H1 (cell line): Measurements from ENCODE around the gene CLPTM1L. TPM values are rescaled to one million over a fixed set of nuclear protein-coding genes. Genes with fewer than 3 reads are reported as not detected.

ENCODE experiments used
- CTCF ChIA-PET: fragments of 300-600 bp; sonication (Branson Sonifier 250); formaldehyde crosslinking; loops from one replicate; lab custom pipeline; 2021; ENCODE audit not compliant: partially characterized antibody; lab: Charles Lee
- POLR2A ChIA-PET: fragments of 300-600 bp; sonication (Branson Sonifier 250); formaldehyde crosslinking; loops from one replicate; lab custom pipeline; 2021; ENCODE audit warnings: inconsistent platforms; ENCODE audit not compliant: partially characterized antibody; lab: Charles Lee
- DNase-seq, 2 experiments: peaks; one replicate each; pipeline versions ENCODE4 v3.0.0 to v3.0.0-alpha.2; 2010 to 2022; ENCODE audit warnings: low spot score in 2 of 2, low read depth in 1 of 2, mixed read lengths in 1 of 2
- FAIRE-seq: peaks from 2 replicates; lab custom pipeline; 2011; peaks lifted over from hg19 to GRCh38; lab: Jason Lieb, UNC
- H2AFZ ChIP-seq: 2 replicates; pipeline ENCODE4 v1.8.1; 2012; ENCODE audit warnings: low read length, inconsistent platforms
- H2AK5ac ChIP-seq: 2 replicates; pipeline ENCODE4 v1.6.1; 2013; ENCODE audit warnings: low read depth, low read length
- H2BK120ac ChIP-seq: replicated peaks from 2 replicates; pipeline ENCODE3; 2013; ENCODE audit warnings: low read depth, low read length, inconsistent platforms
- H2BK12ac ChIP-seq: 2 replicates; pipeline ENCODE4 v1.6.1; 2013; ENCODE audit warnings: low read depth, low read length
- H2BK15ac ChIP-seq: 2 replicates; pipeline ENCODE4 v1.6.1; 2013; ENCODE audit warnings: low read length
- H2BK20ac ChIP-seq: 2 replicates; pipeline ENCODE4 v1.6.1; 2013; ENCODE audit warnings: low read length
- H2BK5ac ChIP-seq: 2 replicates; pipeline ENCODE4 v1.6.1; 2013; ENCODE audit warnings: low read depth, low read length
- H3K14ac ChIP-seq: 2 replicates; pipeline ENCODE4 v1.6.1; 2013; ENCODE audit warnings: inconsistent platforms; ENCODE audit not compliant: insufficient read length
- H3K18ac ChIP-seq: 2 replicates; pipeline ENCODE4 v1.6.1; 2013; ENCODE audit warnings: low read length; ENCODE audit errors: extremely low read depth
- H3K23ac ChIP-seq: 2 replicates; pipeline ENCODE4 v1.6.1; 2013; ENCODE audit warnings: inconsistent platforms; ENCODE audit not compliant: insufficient read length
- H3K23me2 ChIP-seq: 2 replicates; pipeline ENCODE4 v1.6.1; 2013; ENCODE audit warnings: low read depth, low read length
- H3K27ac ChIP-seq: 2 replicates; pipeline ENCODE4 v1.6.1; 2011; ENCODE audit warnings: low read depth, low read length, inconsistent platforms
- H3K27me3 ChIP-seq, 4 experiments: replicated peaks in 1 of 4; 1 replicate in 1 of 4; 2 replicates in 3 of 4; pipeline versions ENCODE4 v1.6.1 to v1.8.1; 2011 to 2013; ENCODE audit warnings: low read length in 3 of 4, mild to moderate bottlenecking in 3 of 4, inconsistent platforms in 2 of 4, mixed read lengths in 2 of 4, moderate library complexity in 1 of 4; ENCODE audit not compliant: control insufficient read depth in 3 of 4, insufficient read depth in 3 of 4; ENCODE audit errors: extremely low read depth in 1 of 4
- H3K36me3 ChIP-seq, 4 experiments: 2 replicates each; pipeline versions ENCODE4 v1.6.1 to v1.8.1; 2011 to 2013; ENCODE audit warnings: mild to moderate bottlenecking in 4 of 4, low read length in 3 of 4, moderate library complexity in 2 of 4, control low read depth in 1 of 4, inconsistent platforms in 1 of 4; ENCODE audit not compliant: insufficient read depth in 4 of 4, control insufficient read depth in 2 of 4
- H3K4ac ChIP-seq: replicated peaks from 2 replicates; pipeline ENCODE3; 2013; ENCODE audit warnings: low read length, low read depth, mixed read lengths, inconsistent platforms; ENCODE audit not compliant: insufficient read length
- H3K4me1 ChIP-seq, 4 experiments: replicated peaks in 1 of 4; 1 replicate in 1 of 4; 2 replicates in 3 of 4; pipeline versions ENCODE4 v1.6.1 to v1.8.1; 2011 to 2013; ENCODE audit warnings: low read length in 3 of 4, inconsistent platforms in 2 of 4, mixed read lengths in 1 of 4; ENCODE audit not compliant: insufficient read depth in 4 of 4, control insufficient read depth in 3 of 4
- H3K4me2 ChIP-seq, 2 experiments: 2 replicates each; pipeline versions ENCODE4 v1.6.1 to v1.8.1; 2011 to 2013; ENCODE audit warnings: low read depth in 2 of 2, low read length in 2 of 2, control low read depth in 1 of 2, inconsistent platforms in 1 of 2, mild to moderate bottlenecking in 1 of 2; ENCODE audit not compliant: insufficient read depth in 1 of 2
- H3K4me3 ChIP-seq, 4 experiments: fragments of 200-600, 300-600 bp in 1 of 4; sonication (generic), shearing (Covaris generic), sonication (Bioruptor Twin) in 1 of 4; 2 replicates each; pipeline versions ENCODE4 v1.5.1 to v1.8.1; 2011 to 2016; ENCODE audit warnings: low read length in 4 of 4, low read depth in 3 of 4, control low read depth in 2 of 4, inconsistent platforms in 2 of 4, mild to moderate bottlenecking in 2 of 4, mixed read lengths in 1 of 4, moderate library complexity in 1 of 4; ENCODE audit not compliant: insufficient read depth in 2 of 4; ENCODE audit errors: extremely low read depth in 1 of 4
- H3K56ac ChIP-seq: replicated peaks from 2 replicates; pipeline ENCODE3; 2013; ENCODE audit warnings: low read depth, mild to moderate bottlenecking, mixed read lengths, low read length, inconsistent platforms; ENCODE audit not compliant: insufficient read length
- H3K79me1 ChIP-seq: 2 replicates; pipeline ENCODE4 v1.6.1; 2013; ENCODE audit warnings: low read depth, low read length, control low read depth
- H3K79me2 ChIP-seq, 2 experiments: 2 replicates each; pipeline versions ENCODE4 v1.6.1 to v1.8.1; 2012 to 2013; ENCODE audit warnings: low read length in 2 of 2, mild to moderate bottlenecking in 2 of 2, inconsistent platforms in 1 of 2; ENCODE audit not compliant: insufficient read depth in 2 of 2, control insufficient read depth in 1 of 2
- H3K9ac ChIP-seq, 4 experiments: replicated peaks in 1 of 4; 1 replicate in 1 of 4; 2 replicates in 3 of 4; pipeline versions ENCODE4 v1.6.1 to v1.8.1; 2011 to 2013; ENCODE audit warnings: low read depth in 3 of 4, low read length in 3 of 4, control low read depth in 2 of 4, mild to moderate bottlenecking in 2 of 4, moderate library complexity in 2 of 4, inconsistent platforms in 1 of 4; ENCODE audit errors: extremely low read depth in 1 of 4
- H3K9me3 ChIP-seq, 2 experiments: 2 replicates each; pipeline versions ENCODE4 v1.6.1 to v1.8.1; 2012 to 2013; ENCODE audit warnings: mild to moderate bottlenecking in 2 of 2, moderate library complexity in 2 of 2, control low read depth in 1 of 2, inconsistent platforms in 1 of 2, low read depth in 1 of 2, low read length in 1 of 2, mixed read lengths in 1 of 2; ENCODE audit not compliant: insufficient read depth in 2 of 2
- H4K20me1 ChIP-seq, 2 experiments: replicated peaks in 1 of 2; 2 replicates each; pipeline versions ENCODE3 to v1.8.1; 2011 to 2013; ENCODE audit warnings: inconsistent platforms in 2 of 2, low read length in 2 of 2, mild to moderate bottlenecking in 1 of 2; ENCODE audit not compliant: insufficient read depth in 2 of 2, control insufficient read depth in 1 of 2
- H4K5ac ChIP-seq: 2 replicates; pipeline ENCODE4 v1.6.1; 2013; ENCODE audit warnings: low read length, low read depth, mixed read lengths, inconsistent platforms; ENCODE audit not compliant: insufficient read length
- H4K8ac ChIP-seq: 2 replicates; pipeline ENCODE4 v1.8.0; 2013; ENCODE audit warnings: mild to moderate bottlenecking, moderate library complexity, low read length, inconsistent platforms; ENCODE audit not compliant: insufficient read depth; ENCODE audit errors: extremely low read depth
- H4K91ac ChIP-seq: replicated peaks from 2 replicates; pipeline ENCODE3; 2013; ENCODE audit warnings: low read length, mixed read lengths, inconsistent platforms; ENCODE audit not compliant: insufficient read length
- EGR1 ChIP-seq: IDR thresholded peaks from 2 replicates; pipeline ENCODE4 v1.6.1; 2011; ENCODE audit warnings: low read depth, low read length, borderline replicate concordance
- HDAC6 ChIP-seq: IDR thresholded peaks from one replicate; pipeline ENCODE4 v1.7.1; 2012; ENCODE audit warnings: low read depth, mild to moderate bottlenecking, inconsistent platforms, low read length, moderate library complexity
- MAX ChIP-seq: IDR thresholded peaks from 2 replicates; pipeline ENCODE4 v1.6.1; 2012; ENCODE audit warnings: inconsistent platforms
- PHF8 ChIP-seq: fragments of 200-600 bp; sonication (generic); conservative IDR thresholded peaks from 2 replicates; pipeline ENCODE4 v1.7.1; 2012; ENCODE audit warnings: low read depth, mild to moderate bottlenecking, inconsistent platforms, low read length, moderate library complexity
- RFX5 ChIP-seq: IDR thresholded peaks from 2 replicates; pipeline ENCODE4 v1.6.1; 2011; ENCODE audit warnings: low read depth, low read length, improper control_type of control experiment, borderline replicate concordance
- SP1 ChIP-seq: IDR thresholded peaks from 2 replicates; pipeline ENCODE4 v1.6.1; 2011; ENCODE audit warnings: low read depth, low read length
- SP4 ChIP-seq: IDR thresholded peaks from 2 replicates; pipeline ENCODE4 v1.6.1; 2012; ENCODE audit warnings: low read length, inconsistent platforms
- TAF7 ChIP-seq: optimal IDR thresholded peaks from 2 replicates; pipeline ENCODE3; 2011; ENCODE audit warnings: low read depth, mild to moderate bottlenecking, inconsistent platforms, low read length, moderate library complexity, borderline replicate concordance
- TBP ChIP-seq: IDR thresholded peaks from 2 replicates; pipeline ENCODE4 v1.6.1; 2011; ENCODE audit warnings: low read depth, low read length, improper control_type of control experiment
- WGBS, 2 experiments: shearing (Covaris generic) in 1 of 2; methylation state at CpG; one replicate each; pipeline versions ENCODE4 v1.1.6 to v1.1.7; 2013 to 2015; ENCODE audit warnings: low lambda C conversion rate in 2 of 2, mixed read lengths in 2 of 2, inconsistent platforms in 1 of 2, low coverage in 1 of 2, missing lambda C conversion rate in 1 of 2; ENCODE audit not compliant: insufficient replicate concordance in 2 of 2, insufficient coverage in 1 of 2, insufficient read length in 1 of 2; ENCODE audit errors: extremely low coverage in 1 of 2, missing lambda C conversion rate in 1 of 2; 5-methylcytosine and 5-hydroxymethylcytosine counted together
- polyA plus RNA-seq, 7 experiments: library from polyadenylated mRNA; depleted of rRNA in 3 of 7; stranded (reverse) in 5 of 7; unstranded in 2 of 7; fragments of >200 nt in 5 of 7; fragments of 200-250 nt in 2 of 7; gene quantifications; 1 replicate in 5 of 7; 2 replicates in 1 of 7; 4 replicates in 1 of 7; pipeline versions ENCODE4 v1.2.1 to v1.2.3, GENCODE V29; 2011 to 2013; ENCODE audit warnings: missing spikeins in 2 of 7, mixed read lengths in 2 of 7
- total RNA-seq: library from RNA; stranded (reverse); fragmentation: NEBNext Ultra II Directional; extraction: Animal tissue kit (Norgen Biotek cat#: 25700); gene quantifications from 2 replicates; pipeline ENCODE4 v1.2.1, GENCODE V29; 2021

CLPTM1L gene
- total and polyA plus RNA-seq, 2 of the 8 experiments (the other 6 are each of a cell fraction or from before 2014, with no cell fraction given) = 102 to 119 TPM

DNA sequence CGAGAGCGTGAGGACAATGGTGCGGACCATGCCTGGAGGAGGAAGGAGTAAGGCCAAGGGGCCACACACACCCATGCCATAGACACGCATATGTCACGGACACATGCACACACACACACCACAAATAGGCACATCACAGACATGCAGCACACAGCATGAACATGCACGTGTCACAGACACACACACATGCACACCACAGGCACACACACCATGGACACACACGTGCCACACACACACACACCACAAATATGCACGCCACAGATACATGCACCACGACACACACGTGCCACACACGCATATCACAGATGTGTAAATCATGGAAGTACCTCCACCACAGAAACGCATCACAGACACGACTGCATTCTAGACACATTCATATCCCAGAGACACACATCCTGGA is 66.7 kb downstream of the CLPTM1L start:
- no peak overlapping the region for H4K8ac ChIP-seq
- WGBS, 2 experiments = 90% methylated on average over 13 of the region's 13 CpGs; no CpG with 5 or more reads in 1 of the 2 experiments
- DNase-seq (no peak), FAIRE-seq (no peak)
- no peak overlapping the region for H3K4me3 ChIP-seq
- H3K9ac ChIP-seq = no peak overlapping the region; a peak in 1 of 7 replicates
- no peak overlapping the region for H2BK120ac ChIP-seq
- H3K27ac ChIP-seq = no peak overlapping the region
- H3K23me2 ChIP-seq = peaks cover 3% of the 10 kb centered on the region; the same call in 1 of the 2 replicates
- peak overlapping the region; percentile 56; the same call in 1 of the 2 replicates for H2BK5ac ChIP-seq
- H3K79me2 ChIP-seq = peaks cover 3 to 17% of the 10 kb centered on the region in 2 experiments; a peak in 2 of 4 replicates
- no peak overlapping the region for H3K18ac ChIP-seq
- peaks cover 0 to 12% of the 10 kb centered on the region in 2 experiments for H4K20me1 ChIP-seq
- no peak overlapping the region for H4K5ac ChIP-seq
- H3K79me1 ChIP-seq = peaks cover 8% of the 10 kb centered on the region
- H2AK5ac ChIP-seq = peak overlapping the region; percentile 59; the same call in 1 of the 2 replicates
- no peak overlapping the region for H2AFZ ChIP-seq
- peaks cover 0 to 18% (median 8%) of the 10 kb centered on the region in 4 experiments; a peak in 4 of 8 replicates for H3K36me3 ChIP-seq
- H2BK15ac ChIP-seq = no peak overlapping the region
- H3K23ac ChIP-seq = no peak overlapping the region
- no peak overlapping the region for H4K91ac ChIP-seq
- no peak overlapping the region for H3K4me2 ChIP-seq
- H3K9me3 ChIP-seq = no peaks in the 10 kb centered on the region; a peak in 1 of 4 replicates
- no peak overlapping the region for H2BK20ac ChIP-seq
- H2BK12ac ChIP-seq = peak overlapping the region; percentile 50; the same call in 1 of the 2 replicates
- H3K4ac ChIP-seq = no peak overlapping the region
- H3K14ac ChIP-seq = no peak overlapping the region
- no peak overlapping the region for H3K56ac ChIP-seq
- no peaks in the 10 kb centered on the region for H3K27me3 ChIP-seq
- POLR2A ChIA-PET = no interaction called here
- H3K4me1 ChIP-seq = no peaks in the 10 kb centered on the region
- CTCF ChIA-PET = no interaction called here
- TF ChIP-seq RFX5 (no peak), SP1 (no peak), TBP (no peak), EGR1 (no peak), MAX (no peak), SP4 (no peak), PHF8 (no peak), HDAC6 (no peak), TAF7 (no peak)
